GM15510 (cell line): Measurements from ENCODE around the gene KRTAP29-1.

Source experiments
- POLR2A ChIP-seq: IDR thresholded peaks from 3 replicates; pipeline ENCODE4 v1.6.1; 2011; ENCODE audit warnings: borderline replicate concordance; ENCODE audit not compliant: insufficient read length; ENCODE audit errors: extremely low read depth

KRTAP29-1 gene

GRCh38 chr17:41322903-41323895, 20.5 kb upstream of the KRTAP29-1 start:
- TF ChIP-seq POLR2A: no peak

GRCh38 chr17:41322094-41322902, 19.6 kb upstream of the KRTAP29-1 start:
- TF ChIP-seq POLR2A: no peak

- no peak for TF ChIP-seq POLR2A
These were observed 15.6 kb upstream of the KRTAP29-1 start for GRCh38 chr17:41318231-41318630.

GRCh38 chr17:41315814-41316445, 13.3 kb upstream of the KRTAP29-1 start:
- TF ChIP-seq POLR2A: no peak

- TF ChIP-seq POLR2A: no peak
These were observed 12.6 kb upstream of the KRTAP29-1 start, which contains the start of gene KRTAP17-1 for GRCh38 chr17:41315204-41315794. TSS of gene KRTAP17-1 (minus strand) at chr17:41315710. CDS start at chr17:41315650, 60 bp downstream.

- no peak for TF ChIP-seq POLR2A
These were observed 8.5 kb upstream of the KRTAP29-1 start for GRCh38 chr17:41311111-41311510.

GRCh38 chr17:41308918-41309359, 6.3 kb upstream of the KRTAP29-1 start, which contains the start of gene KRTAP16-1:
TSS of gene KRTAP16-1 (minus strand) at chr17:41309309. CDS start at chr17:41309253, 56 bp downstream.
- no peak for TF ChIP-seq POLR2A

- TF ChIP-seq POLR2A: no peak
These were observed 5.7 kb upstream of the KRTAP29-1 start for GRCh38 chr17:41308251-41308917.

GRCh38 chr17:41307647-41308046, 5.0 kb upstream of the KRTAP29-1 start:
- no peak for TF ChIP-seq POLR2A

- TF ChIP-seq POLR2A: no peak
These were observed 1.4 kb upstream of the KRTAP29-1 start for GRCh38 chr17:41304091-41304490.

- TF ChIP-seq POLR2A: no peak
These were observed 330 bp upstream of the KRTAP29-1 start for GRCh38 chr17:41302981-41303380.

- no peak for TF ChIP-seq POLR2A
These were observed 1.4 kb downstream of the KRTAP29-1 start for GRCh38 chr17:41301204-41301790.

- TF ChIP-seq POLR2A: no peak
These were observed 4.1 kb downstream of the KRTAP29-1 start for GRCh38 chr17:41298458-41299135.
